Lower lobe of right lung (tissue), 2 donors: Measurements from ENCODE around the gene TMC3. TPM values are rescaled to one million over a fixed set of nuclear protein-coding genes. Genes with fewer than 3 reads are reported as not detected.

ENCODE experiments used
- ATAC-seq, 2 donors: fragments of 200-7000 bp; cut with Tn5 transposase; one replicate each; pipeline ENCODE4 v1.9.1; 2020 to 2022; ENCODE audit warnings: mild to moderate bottlenecking in 2 of 2, moderate library complexity in 2 of 2
- DNase-seq: peaks from one replicate; pipeline ENCODE4 v3.0.0-alpha.2; 2020
- H3K27ac ChIP-seq: fragments of 200-600 bp; one replicate; pipeline ENCODE4 v1.8.0; 2022
- H3K27me3 ChIP-seq: fragments of 200-600 bp; one replicate; pipeline ENCODE4 v1.8.0; 2022; ENCODE audit warnings: low read depth
- H3K36me3 ChIP-seq: fragments of 200-600 bp; one replicate; pipeline ENCODE4 v1.8.0; 2022; ENCODE audit warnings: mild to moderate bottlenecking
- H3K4me1 ChIP-seq: fragments of 200-600 bp; one replicate; pipeline ENCODE4 v1.8.0; 2022
- H3K4me3 ChIP-seq: fragments of 200-600 bp; one replicate; pipeline ENCODE4 v1.8.0; 2022; ENCODE audit warnings: mild to moderate bottlenecking
- H3K9me3 ChIP-seq: fragments of 200-600 bp; one replicate; pipeline ENCODE4 v1.8.0; 2022
- intact Hi-C: fragments of 100-400 bp; cut with DNase I; formaldehyde crosslinking; loops from one replicate; pipeline ENCODE4 v1.11.0; 2022
- total RNA-seq: library from RNA; stranded (reverse); fragmentation: NEBNext Ultra II Directional; extraction: Animal tissue kit (Norgen Biotek cat#: 25700); gene quantifications from one replicate; pipeline ENCODE4 v1.2.1, GENCODE V29; 2021
- TF ChIP-seq, protein P1 (sequence below): fragments of 200-600 bp; IDR thresholded peaks from one replicate; pipeline ENCODE4 v1.8.0; 2022; ENCODE audit warnings: antibody characterized with exemption, mild to moderate bottlenecking
- donor health status: DM: no; HTN: yes; CAD: no; lungs with severe emphysema.

Gene TMC3
- total RNA-seq, 1 donor from 2014 or later: not detected

DNA sequence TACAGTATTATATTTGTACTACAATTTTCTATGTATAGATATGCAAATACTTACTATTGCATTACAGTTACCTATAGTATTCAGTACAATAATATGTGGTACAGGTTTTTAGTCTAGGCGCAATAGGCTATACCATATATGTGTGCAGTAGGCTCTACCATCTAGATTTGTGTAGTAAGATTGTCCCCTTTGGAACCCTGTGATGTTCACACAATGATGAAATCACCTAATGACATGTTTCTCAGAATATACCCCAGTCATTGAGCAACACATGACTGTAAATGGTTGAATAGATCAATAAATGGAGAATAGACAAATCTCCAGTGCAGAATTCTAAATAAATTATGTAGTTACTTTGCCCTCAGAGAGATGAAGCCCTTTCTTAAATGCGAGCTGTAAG lies 17.6 kb upstream of the TMC3 start:
- Histone ChIP-seq H3K9me3 (no peaks in the 10 kb centered on the region), H3K27me3 (no peaks in the 10 kb centered on the region), H3K4me3 (no peak overlapping the region), H3K36me3 (no peaks in the 10 kb centered on the region), H3K27ac (no peak overlapping the region), H3K4me1 (no peaks in the 10 kb centered on the region)
- DNase-seq (no peak), ATAC-seq (no peak)
- TF ChIP-seq, protein P1, sequence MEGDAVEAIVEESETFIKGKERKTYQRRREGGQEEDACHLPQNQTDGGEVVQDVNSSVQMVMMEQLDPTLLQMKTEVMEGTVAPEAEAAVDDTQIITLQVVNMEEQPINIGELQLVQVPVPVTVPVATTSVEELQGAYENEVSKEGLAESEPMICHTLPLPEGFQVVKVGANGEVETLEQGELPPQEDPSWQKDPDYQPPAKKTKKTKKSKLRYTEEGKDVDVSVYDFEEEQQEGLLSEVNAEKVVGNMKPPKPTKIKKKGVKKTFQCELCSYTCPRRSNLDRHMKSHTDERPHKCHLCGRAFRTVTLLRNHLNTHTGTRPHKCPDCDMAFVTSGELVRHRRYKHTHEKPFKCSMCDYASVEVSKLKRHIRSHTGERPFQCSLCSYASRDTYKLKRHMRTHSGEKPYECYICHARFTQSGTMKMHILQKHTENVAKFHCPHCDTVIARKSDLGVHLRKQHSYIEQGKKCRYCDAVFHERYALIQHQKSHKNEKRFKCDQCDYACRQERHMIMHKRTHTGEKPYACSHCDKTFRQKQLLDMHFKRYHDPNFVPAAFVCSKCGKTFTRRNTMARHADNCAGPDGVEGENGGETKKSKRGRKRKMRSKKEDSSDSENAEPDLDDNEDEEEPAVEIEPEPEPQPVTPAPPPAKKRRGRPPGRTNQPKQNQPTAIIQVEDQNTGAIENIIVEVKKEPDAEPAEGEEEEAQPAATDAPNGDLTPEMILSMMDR: no peak
- intact Hi-C loops: no loop called here

DNA sequence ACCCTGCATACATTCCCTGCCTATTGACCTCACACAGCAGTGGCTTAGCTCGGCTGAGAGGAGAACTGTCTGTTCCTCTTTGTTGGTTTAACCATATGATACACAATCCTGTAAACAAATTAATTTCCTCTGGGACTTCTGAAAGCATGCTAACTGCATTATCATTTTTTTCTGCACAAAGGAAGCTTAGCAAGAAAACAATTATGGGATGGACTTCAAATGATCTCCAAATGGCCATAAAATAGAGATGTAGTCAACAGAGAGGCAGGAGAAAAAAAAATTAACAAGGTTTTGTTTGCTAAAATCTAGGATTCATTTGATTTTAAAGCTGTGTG lies 14.4 kb upstream of the TMC3 start:
- TF ChIP-seq, protein P1: no peak
- H3K4me3 ChIP-seq: no peak overlapping the region
- no peaks in the 10 kb centered on the region for H3K27me3 ChIP-seq
- H3K27ac ChIP-seq: no peak overlapping the region
- no peaks in the 10 kb centered on the region for H3K9me3 ChIP-seq
- intact Hi-C loops: no loop called here
- no peak for DNase-seq
- no peak for ATAC-seq
- H3K4me1 ChIP-seq: no peaks in the 10 kb centered on the region
- H3K36me3 ChIP-seq: no peaks in the 10 kb centered on the region

DNA sequence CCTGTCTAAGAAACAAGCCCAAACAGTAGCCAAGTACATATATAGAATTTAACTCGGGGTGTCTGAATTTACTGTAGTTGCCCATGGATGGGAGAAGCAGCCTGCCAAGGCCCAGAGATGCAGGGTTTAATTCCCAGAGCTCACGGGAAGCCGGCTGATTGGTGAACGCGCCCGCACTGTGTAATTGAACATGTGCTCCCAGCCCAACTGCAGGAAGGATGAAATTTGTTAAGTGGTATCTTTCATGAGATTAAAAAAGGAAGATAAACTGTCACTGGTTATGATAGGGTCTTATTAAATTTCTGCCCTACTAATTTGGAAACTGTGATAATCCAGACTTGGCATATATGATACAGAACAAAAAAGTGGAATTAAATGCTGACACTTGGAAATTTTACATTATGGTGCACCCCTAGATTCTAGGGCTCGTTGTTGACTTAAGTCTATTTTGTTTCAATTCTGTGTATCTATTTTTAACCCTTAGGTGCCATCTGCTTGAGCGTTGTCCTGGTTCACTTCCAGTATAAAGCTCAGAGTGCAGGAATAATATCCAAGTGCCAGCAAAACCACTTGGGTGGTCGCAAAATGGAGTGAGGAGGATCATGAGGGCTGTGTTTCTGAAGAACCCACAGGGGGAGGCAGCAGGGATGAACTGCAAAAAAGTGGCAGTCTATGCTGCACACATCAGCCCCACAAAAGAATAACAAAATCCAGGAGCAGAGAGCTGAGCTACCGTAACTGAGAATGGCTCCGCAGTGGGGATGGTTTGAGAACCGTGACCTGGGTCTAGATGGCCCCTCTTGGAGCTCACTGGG lies 13.8 kb upstream of the TMC3 start:
- TF ChIP-seq, protein P1: no peak
- no peak for DNase-seq
- intact Hi-C loops: no loop called here
- no peak for ATAC-seq
- Histone ChIP-seq H3K27ac (no peak overlapping the region), H3K27me3 (no peaks in the 10 kb centered on the region), H3K36me3 (no peaks in the 10 kb centered on the region), H3K4me1 (no peaks in the 10 kb centered on the region), H3K4me3 (no peak overlapping the region), H3K9me3 (no peaks in the 10 kb centered on the region)

DNA sequence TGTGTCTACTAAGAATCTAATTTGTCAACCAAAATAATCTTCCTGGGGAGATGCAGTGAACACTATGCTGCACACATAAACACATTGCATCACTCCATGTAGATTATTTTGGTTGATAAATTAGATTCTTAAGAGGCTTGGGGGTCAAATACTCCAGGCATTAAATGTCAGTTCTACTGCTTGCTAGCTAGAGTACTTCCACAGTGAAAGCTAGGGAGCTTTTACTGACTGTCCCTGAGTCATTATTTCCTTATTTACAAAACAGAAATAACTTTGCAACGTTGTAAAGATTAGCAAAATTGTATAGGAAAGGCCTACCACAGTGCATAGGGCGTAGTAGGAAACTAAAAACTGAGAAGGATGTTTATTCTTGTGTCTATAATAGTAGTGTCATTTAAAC lies 12.9 kb upstream of the TMC3 start:
- ATAC-seq (no peak), DNase-seq (no peak)
- intact Hi-C loops: no loop called here
- H3K4me1 ChIP-seq: no peaks in the 10 kb centered on the region
- H3K27me3 ChIP-seq: no peaks in the 10 kb centered on the region
- TF ChIP-seq, protein P1: no peak
- no peak overlapping the region for H3K4me3 ChIP-seq
- no peaks in the 10 kb centered on the region for H3K9me3 ChIP-seq
- no peaks in the 10 kb centered on the region for H3K36me3 ChIP-seq
- no peak overlapping the region for H3K27ac ChIP-seq

GRCh38 chr15:81385721-81386076 lies 11.7 kb upstream of the TMC3 start:
- ATAC-seq (no peak), DNase-seq (no peak)
- no peaks in the 10 kb centered on the region for H3K9me3 ChIP-seq
- no peaks in the 10 kb centered on the region for H3K36me3 ChIP-seq
- no peaks in the 10 kb centered on the region for H3K4me1 ChIP-seq
- H3K27me3 ChIP-seq: no peaks in the 10 kb centered on the region
- H3K27ac ChIP-seq: no peak overlapping the region
- intact Hi-C loops: no loop called here
- TF ChIP-seq, protein P1: no peak
- H3K4me3 ChIP-seq: no peak overlapping the region
